Caki2 (cell line): ENCODE data around the gene PLCXD3. TPM values are rescaled to one million over a fixed set of nuclear protein-coding genes. Genes with fewer than 3 reads are reported as not detected.

ENCODE experiments used
- DNase-seq: peaks from one replicate; pipeline ENCODE4 v3.0.0-alpha.2; 2015; ENCODE audit warnings: low read depth
- in situ Hi-C: cut with HindIII; loops from 2 replicates; pipeline ENCODE4 v1.10.0; 2016; ENCODE audit warnings: low sequenced_read_pairs, low pct_unique_long_range_greater_than_20kb, mixed read lengths
- total RNA-seq: library from RNA; depleted of rRNA; stranded (reverse); fragments of >200 nt; shearing (Covaris generic); gene quantifications from 2 replicates; pipeline ENCODE4 v1.2.3, GENCODE V29; 2014; ENCODE audit warnings: low replicate concordance

PLCXD3 gene
- total RNA-seq, 1 experiment from 2014 or later: 0.07 TPM

DNA sequence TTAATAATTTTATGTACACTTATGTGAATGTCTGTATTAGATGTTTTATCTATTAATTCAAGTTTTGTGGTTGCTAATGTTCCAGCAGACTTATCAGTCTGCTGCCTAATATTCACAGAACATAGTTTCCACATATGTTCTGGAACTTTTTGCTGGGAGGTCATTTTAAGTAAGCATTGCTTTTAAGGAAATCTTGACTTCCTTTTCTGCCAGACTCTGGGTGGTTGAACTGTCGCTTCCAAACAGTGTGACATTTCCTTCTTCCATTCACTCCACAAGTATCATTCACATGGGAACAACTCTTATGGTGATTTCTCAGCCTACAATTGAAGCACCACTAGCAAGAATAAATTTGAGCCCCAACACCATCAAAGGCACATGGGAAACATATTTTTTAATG is 82.9 kb downstream of the PLCXD3 start:
- in situ Hi-C loops: no loop called here
- no peak for DNase-seq

DNA sequence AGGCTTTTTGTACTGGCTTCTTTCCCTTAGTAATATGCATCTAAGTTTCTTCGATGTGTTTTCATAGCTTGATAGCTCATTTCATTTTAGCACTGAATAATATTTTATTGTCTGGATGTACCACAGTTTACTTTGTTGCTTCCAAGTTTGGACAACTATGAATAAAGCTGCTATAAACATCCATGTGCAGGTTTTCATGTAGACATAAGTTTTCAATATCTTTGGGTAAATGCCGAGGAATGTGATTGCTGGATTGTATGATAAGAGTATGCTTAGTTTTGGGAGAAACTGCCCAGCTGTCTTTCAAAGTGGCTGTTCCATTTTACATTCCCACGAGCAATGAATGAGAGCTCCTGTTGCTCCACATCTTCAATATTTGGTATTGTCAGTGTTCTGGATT is 84.7 kb downstream of the PLCXD3 start:
- no peak for DNase-seq
- in situ Hi-C loops: no loop called here

DNA sequence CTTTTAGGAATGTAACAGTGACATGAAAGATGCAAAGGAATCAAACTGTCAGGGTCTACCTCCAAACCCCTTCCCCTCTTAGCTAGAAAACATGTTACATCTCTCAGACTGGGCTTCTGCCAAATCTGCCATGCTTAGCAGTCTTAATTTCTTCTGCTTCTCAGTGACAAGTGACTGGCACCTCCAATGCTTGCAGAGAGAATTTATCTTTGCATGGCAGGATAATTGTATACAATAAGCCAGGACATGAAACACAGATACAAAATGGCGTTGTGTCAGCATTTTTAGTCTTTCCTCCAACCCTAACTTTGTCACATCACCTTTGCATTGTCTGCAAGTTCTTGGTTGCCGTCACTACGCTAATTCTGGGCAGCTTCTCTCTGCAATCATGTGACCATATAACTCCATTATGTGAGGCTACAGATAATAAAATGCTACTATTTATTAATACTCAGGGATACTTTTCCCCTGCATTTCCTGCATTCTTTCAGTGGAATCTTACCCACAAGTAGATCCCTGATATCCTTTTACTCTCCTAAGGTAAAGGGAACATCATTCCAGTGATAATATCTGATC is 89.8 kb downstream of the PLCXD3 start:
- in situ Hi-C loops: no loop called here
- DNase-seq: no peak

DNA sequence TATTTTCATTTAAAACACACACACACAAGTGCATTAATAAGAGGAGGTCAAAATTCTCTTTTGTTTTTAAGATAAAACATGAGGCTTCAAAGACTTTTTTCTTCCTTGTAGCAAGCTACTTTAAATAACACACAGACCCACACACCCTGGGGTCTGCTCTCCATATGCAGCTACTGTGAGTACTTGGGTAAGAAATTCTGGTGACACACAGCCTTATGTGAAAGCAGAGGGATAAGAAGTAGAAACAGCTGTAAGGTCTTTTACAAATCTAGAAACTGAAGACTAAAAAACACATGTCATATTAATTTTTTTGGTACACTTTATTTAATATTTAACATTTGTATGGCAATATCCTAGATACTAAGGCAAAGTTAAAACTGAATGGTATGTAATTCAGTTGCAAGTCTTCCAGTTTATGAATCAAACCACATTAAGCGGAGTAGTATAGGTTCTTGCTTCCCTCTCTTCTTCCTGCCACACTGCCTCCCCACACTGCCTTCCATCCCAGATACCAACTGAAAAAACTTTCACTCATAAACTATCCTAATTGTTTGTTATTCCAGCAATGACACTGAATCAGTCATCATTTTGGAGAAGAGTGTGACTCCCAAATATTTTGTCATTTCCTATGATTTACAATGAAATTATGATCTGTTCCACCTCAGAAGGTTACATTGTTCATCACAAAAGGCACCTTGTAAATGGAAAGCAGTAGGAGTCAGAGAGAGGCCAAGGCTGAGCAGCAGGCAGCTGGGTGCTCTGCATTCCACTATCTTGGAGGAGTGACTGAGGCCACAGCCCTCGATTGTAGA is 92.0 kb downstream of the PLCXD3 start:
- peak; percentile 23 for DNase-seq
- in situ Hi-C loops: no loop called here

DNA sequence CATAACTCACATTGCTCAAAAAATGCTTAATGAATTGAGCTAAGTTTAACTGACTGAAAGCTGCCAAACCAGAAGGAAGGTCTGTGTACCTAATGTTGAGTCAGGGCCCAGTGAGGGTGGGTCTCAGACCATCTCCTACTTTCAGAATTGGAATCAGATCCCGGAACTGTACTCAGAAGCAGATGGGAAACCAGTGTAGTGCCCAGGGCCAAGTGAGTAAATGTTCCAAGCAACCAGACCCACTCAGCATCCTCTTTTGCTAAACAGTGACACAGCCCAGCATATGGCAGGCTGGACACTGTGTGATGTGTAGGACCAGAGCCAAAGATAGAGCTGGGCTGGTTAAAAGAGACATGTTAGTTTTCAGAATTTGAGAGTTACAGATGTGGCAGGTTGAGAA is 94.1 kb downstream of the PLCXD3 start:
- no peak for DNase-seq
- in situ Hi-C loops: no loop called here

DNA sequence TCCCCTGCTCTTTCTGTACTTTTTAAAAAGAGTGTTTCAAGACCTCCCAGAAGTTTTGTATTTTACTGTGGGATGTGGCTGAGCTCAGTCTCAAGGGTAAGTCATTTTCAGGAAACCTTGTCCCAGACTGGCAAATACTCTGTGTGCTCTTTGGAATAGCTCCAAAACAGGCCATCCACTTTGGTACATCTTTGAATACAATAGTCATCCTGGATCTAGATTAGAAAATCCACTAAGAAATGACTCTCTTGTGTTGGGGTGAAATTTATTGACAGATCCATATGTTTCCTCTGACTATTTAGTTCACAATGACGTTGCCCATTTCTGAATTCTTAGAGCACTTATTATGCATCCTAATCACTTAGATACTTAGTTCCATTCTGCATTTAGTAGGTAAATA is 95.2 kb downstream of the PLCXD3 start:
- DNase-seq: no peak
- in situ Hi-C loops: no loop called here

DNA sequence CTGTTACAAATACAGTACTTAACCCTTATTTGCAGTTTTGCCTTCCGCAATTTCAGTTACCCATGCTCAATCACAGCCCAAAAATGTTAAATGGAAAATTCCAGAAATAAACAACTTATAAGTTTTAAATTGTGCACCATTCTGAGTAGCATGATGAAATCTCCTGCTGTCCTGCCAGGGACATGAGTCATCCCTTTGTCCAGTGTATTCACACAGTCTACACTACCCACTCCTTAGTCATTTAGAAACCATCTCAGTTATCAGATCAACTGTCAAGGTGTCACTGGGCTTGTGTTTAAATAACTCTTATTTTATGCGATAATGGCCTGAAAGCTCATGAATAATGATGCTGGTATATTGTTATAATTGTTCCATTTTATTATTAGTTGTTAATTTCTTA is 95.8 kb downstream of the PLCXD3 start:
- DNase-seq: peak; percentile 54
- in situ Hi-C loops: no loop called here

DNA sequence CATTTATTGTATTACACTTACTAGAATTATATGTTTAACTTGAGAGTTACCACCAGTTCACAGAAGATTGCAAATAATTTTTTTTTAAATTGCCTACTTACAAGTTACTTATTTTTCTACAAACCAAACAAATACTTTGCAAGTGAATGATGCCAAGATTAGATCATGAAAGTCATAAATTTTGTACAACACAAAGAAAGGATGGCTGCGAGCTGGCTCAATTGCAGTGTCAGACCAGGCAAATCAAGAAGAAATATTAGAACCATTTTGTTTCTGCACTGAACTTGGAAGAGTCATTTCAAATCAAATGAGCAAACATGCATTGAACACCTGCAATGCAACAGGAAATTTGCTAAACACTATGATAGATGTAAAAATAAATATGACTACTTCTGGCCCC is 97.3 kb downstream of the PLCXD3 start:
- in situ Hi-C loops: no loop called here

DNA sequence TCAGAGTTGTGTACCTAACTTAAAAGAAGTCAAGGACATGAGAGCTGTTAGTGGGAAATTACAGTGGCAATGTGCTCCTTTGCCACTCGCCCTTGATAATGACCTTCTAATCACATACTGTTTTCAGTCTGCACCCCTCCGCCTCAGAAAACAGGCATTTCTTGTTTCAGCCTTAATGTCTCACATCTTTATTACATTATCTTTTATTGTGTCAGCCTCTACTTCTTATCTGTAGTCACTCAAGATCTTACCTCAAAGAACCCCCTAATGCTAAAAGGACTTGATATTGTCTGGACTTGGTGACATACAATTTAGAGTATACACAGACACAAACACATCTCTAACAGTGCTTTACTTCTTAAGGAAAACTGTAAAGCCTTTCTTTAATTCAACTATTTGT is 97.9 kb downstream of the PLCXD3 start:
- in situ Hi-C loops: no loop called here
- no peak for DNase-seq

More for the DNA sequence above, 97.3 kb downstream of the PLCXD3 start:
- no peak for DNase-seq

DNA sequence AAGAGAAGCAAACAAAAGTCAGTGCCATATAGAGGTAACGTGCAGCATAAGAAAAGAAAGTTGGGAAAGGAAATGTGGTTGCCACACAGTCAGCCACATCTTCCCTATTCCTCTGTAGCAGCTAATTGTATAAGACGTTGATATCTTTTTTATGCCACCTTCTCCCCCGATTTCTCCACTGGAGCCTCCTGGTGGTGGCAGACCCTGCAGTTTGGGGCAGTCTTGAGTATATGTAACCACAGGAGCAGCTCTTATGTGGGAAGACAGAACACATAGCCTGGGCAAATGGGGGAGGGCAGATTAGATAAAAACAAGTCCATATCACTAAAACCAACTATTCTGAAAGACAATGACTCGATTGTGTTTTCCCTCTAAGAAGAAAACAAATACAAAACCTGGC is 99.7 kb downstream of the PLCXD3 start:
- in situ Hi-C loops: no loop called here
- no peak for DNase-seq

DNA sequence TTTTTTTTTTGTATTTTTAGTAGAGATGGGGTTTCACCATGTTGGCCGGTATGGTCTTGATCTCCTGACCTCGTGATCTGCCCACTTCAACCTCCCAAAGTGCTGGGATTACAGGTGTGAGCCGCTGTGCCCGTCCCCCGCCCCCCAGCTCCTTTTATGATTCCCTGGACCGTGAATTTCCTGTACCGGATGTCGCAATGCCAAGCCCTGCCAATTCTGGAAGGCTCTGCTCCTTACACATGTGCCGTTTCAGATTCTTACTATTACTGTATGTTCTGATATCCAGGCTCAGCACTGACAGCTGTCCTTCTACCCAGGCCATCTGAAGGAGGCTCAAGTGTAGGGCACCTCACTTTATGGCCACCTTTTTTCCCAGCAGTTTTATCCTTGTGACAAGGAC is 100.1 kb downstream of the PLCXD3 start:
- no peak for DNase-seq
- in situ Hi-C loops: no loop called here

DNA sequence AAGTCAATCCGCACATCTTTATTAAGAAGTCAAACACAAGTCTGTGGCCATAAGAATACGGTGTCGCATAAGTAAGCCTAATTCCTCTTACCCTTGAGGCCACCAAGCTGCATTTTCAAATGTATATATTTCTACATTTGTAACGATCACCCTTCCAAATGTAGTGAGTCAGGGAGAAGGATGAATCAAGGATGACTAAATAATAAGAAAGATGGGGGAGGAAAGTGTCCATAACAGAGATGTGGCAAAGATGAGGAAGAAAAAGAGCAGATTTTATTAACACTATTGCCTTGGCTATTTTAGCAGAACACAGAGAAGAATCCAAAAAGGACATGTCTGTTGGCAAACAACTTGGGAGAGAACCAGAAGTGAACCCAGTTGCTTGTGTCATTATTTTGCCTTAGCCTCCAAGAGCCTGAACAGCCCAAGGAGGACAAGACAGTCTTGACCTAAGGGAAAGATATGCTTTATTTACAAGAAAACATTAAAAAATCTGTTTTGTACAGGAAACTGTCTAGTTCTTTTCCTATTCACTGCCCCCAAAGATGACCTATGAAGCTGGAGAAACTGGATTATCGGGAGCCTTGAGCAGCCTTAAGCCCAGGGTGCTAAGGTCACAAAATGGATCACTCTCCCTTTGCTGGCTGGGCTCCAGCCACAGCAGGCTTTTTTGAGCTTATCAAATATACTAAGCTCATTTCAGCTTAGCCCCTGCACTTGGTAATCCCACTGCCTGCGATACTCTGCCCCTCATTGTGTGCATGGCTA is 101.5 kb downstream of the PLCXD3 start:
- no peak for DNase-seq
- in situ Hi-C loops: no loop called here

DNA sequence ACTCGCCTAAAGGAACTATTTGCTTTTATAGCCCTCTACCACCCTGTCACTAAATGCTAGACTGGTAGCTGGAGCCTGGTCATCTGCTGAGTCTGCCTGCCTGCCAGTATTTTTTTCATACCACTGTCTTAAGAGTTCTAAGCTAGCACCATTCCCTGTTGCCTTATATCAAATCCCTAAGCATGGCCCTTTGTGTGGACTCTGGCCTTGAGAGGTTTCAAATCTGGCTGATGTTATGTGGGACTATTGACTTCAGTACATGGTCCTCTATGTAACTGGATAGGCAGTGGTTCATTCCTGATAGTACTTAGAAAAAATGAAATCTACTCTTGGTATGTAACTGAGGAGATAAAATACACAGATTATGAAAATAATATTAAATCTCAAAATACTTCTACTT is 103.5 kb downstream of the PLCXD3 start:
- no peak for DNase-seq
- in situ Hi-C loops: no loop called here

DNA sequence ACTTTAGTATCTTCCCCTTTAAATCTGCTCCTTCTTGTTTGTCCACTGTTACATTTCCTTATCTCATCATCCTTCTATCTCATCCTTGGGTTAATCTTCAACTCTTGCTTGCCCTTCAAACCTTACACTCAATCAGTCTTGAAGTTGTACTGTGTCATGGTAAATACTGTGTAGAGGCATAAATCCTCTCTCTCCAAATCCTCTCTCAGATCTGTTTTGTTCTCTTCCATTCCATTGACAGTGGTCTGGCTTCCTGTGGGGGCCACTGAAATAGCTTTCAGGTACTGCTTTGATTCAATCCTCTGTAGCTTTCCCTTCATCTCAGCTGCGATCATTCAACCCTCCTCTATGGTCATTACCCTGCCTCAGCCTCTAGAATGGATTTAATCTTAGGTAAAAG is 104.0 kb downstream of the PLCXD3 start:
- DNase-seq: peak; percentile 52

DNA sequence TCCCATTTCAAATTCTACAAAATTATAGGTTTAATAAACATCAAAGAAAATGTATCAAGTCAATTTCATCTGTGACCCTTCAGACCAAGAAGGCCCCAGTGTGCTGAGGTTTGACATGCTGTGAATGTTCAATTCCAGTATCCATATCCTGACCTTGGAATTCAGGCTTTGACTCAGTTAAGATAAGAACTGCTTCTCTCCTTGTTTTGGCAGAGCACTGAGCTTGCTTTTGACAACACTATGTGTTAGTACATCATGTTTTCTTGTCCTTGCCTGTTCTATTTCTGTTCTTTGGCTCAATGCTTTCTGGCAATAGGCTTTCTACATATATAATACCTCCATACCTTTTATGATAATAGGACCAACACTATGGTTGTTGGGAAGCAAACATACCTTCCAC is 105.6 kb downstream of the PLCXD3 start:
- in situ Hi-C loops: no loop called here
- DNase-seq: no peak

More for the DNA sequence above, 104.0 kb downstream of the PLCXD3 start:
- in situ Hi-C loops: no loop called here

DNA sequence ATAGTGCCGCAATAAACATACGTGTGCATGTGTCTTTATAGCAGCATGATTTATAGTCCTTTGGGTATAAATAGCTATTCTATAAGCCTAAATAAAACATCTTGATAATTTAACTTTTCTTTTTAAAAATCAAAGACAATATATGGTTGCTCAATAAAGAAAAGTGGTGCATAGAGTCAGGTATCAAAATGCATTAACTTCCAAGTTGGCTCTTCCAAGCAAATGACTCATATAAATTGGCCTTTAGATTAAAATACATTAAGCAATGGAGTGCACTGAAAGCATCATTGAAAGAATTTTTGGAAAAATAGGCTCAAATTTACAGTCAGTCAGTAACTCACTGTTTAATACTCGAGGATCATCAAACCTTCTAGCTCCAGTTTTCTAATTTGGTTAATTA is 106.6 kb downstream of the PLCXD3 start:
- in situ Hi-C loops: no loop called here
- DNase-seq: no peak

DNA sequence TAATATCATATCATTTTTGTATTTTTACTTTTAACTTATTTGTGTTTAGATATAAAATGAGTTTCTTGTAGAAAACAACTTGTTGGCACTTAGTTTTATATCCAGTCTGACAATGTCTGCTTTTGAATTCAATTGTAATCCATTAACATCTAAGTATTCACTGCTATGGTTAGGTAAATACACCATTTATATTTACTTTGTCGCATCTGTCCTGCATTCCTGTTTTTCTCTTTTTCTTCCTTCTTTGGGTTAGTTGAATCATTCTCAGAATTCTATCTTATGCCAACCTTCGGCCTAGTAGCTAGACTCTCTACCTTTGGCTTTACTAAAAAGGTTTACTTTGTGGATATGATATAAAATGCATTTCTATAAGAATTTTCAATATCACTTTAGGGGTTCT is 107.6 kb downstream of the PLCXD3 start:
- no peak for DNase-seq

DNA sequence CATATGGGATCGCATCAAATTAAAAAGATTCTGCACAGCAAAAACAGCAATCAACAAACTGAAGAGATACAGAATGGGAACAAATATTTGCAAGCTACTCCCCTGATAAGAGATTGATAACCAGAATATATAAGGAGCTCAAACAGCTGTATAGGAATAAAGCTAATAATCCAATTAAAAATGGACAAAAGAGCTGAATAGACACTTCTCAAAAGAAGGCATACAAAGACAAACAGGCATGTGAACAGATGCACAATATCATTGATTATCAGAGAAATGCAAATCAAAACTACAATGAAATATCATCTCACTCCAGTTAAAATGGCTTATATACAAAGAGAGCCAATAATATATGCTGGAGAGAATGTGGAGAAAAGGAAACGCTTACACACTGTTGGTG is 110.6 kb downstream of the PLCXD3 start:
- in situ Hi-C loops: no loop called here
- no peak for DNase-seq

More for the DNA sequence above, 107.6 kb downstream of the PLCXD3 start:
- in situ Hi-C loops: no loop called here

DNA sequence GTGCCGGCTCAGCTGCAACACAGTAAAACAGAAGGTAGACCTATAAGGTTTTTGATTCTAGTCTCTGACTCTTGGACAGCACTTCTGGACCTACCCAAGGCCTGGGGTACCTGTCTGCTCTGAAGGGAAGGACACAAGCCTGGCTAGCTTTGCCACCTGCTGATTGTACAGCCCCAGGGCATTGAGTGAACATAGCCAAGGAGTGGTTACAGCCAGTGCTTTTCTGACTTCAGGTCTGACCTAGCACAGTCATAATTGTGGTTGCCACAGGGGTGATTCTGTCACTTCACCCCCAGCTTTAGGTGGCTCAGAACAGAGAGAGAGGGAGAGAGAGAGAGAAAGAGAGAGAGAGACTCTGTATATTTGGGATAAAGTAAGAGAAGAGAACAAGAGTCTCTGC is 118.4 kb downstream of the PLCXD3 start:
- DNase-seq: no peak
- in situ Hi-C loops: no loop called here
